ENCODE measurements around the gene PTTG1IP2.

DNA sequence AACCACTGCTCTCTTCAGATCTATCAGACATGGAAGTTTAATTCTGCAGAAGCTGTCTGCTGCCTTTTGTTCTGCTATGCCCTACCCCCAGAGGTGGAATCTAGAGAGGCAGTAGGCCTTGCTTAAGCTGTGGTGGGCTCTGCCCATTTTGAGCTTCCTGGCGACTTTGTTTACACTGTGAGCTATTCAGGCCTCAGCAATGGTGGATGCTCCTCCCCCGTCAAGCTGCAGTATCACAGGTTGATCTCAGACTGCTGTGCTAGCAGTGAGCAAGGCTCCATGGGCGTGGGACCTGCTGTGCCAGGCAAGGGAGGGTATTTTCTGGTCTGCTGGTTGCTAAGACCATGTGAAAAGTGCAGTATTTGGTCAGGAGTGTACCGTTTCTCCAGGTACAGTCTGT lies 81.6 kb downstream of the PTTG1IP2 start:
- TF ChIP-seq, protein P1, sequence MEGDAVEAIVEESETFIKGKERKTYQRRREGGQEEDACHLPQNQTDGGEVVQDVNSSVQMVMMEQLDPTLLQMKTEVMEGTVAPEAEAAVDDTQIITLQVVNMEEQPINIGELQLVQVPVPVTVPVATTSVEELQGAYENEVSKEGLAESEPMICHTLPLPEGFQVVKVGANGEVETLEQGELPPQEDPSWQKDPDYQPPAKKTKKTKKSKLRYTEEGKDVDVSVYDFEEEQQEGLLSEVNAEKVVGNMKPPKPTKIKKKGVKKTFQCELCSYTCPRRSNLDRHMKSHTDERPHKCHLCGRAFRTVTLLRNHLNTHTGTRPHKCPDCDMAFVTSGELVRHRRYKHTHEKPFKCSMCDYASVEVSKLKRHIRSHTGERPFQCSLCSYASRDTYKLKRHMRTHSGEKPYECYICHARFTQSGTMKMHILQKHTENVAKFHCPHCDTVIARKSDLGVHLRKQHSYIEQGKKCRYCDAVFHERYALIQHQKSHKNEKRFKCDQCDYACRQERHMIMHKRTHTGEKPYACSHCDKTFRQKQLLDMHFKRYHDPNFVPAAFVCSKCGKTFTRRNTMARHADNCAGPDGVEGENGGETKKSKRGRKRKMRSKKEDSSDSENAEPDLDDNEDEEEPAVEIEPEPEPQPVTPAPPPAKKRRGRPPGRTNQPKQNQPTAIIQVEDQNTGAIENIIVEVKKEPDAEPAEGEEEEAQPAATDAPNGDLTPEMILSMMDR (IDR thresholded peaks at IDR 0.05): no peak
- no peak for TF ChIP-seq POLR2A (IDR thresholded peaks at IDR 0.05)
